22Rv1 (cell line): ENCODE measurements around the gene NFE2L3.

Source experiments
- ZFX ChIP-seq: fragments of 450-650 bp; IDR thresholded peaks from 2 replicates; pipeline ENCODE4 v1.6.1; 2017; ENCODE audit warnings: antibody characterized with exemption, borderline replicate concordance
- TF ChIP-seq, protein P1 (sequence below): fragments of 450-650 bp; IDR thresholded peaks from 2 replicates; pipeline ENCODE4 v1.5.1; 2017; ENCODE audit warnings: mild to moderate bottlenecking

GRCh38 chr7:26157520-26158105 lies 5.6 kb downstream of the NFE2L3 start:
- TF ChIP-seq, protein P1, sequence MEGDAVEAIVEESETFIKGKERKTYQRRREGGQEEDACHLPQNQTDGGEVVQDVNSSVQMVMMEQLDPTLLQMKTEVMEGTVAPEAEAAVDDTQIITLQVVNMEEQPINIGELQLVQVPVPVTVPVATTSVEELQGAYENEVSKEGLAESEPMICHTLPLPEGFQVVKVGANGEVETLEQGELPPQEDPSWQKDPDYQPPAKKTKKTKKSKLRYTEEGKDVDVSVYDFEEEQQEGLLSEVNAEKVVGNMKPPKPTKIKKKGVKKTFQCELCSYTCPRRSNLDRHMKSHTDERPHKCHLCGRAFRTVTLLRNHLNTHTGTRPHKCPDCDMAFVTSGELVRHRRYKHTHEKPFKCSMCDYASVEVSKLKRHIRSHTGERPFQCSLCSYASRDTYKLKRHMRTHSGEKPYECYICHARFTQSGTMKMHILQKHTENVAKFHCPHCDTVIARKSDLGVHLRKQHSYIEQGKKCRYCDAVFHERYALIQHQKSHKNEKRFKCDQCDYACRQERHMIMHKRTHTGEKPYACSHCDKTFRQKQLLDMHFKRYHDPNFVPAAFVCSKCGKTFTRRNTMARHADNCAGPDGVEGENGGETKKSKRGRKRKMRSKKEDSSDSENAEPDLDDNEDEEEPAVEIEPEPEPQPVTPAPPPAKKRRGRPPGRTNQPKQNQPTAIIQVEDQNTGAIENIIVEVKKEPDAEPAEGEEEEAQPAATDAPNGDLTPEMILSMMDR: no peak
- no peak for TF ChIP-seq ZFX
